Measurements from ENCODE around the gene PKD2L2. TPM values are rescaled to one million over a fixed set of nuclear protein-coding genes. Genes with fewer than 3 reads are reported as not detected.

The PKD2L2 gene
- total and polyA plus RNA-seq, 4 donors: 0.21 to 0.63 TPM; not detected in 2

DNA sequence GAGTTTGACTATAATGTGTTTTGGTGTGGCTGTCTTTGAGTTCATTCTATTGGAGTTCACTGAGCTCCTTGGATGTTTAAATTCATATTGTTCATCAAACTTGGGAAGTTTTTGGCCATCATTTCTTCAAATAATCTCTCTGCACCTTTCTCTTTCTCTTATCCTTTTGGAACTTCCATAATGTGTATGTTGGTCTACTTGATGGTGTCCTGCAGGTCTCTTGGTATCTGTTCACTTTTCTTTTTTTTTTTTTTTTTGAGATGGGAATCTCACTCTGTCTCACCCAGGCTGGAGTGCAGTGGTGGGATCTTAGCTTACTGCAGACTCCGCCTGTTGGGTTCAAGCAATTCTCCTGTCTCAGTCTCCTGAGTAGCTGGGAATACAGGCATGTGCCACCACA is 27.7 kb downstream of the PKD2L2 start:
- DNase-seq (ENCODE audit: low read depth in 4 of 6, low spot score in 6 of 6): no peak
- Histone ChIP-seq H3K9me3 (ENCODE audit: control insufficient read depth, insufficient read depth, low read length) (no peaks in the 10 kb centered on the region), H3K27ac (ENCODE audit: low read depth, low read length) (no peak overlapping the region), H3K27me3 (ENCODE audit: control insufficient read depth, insufficient read depth, low read length) (no peaks in the 10 kb centered on the region), H3K36me3 (ENCODE audit: control insufficient read depth, insufficient read depth, low read length) (no peaks in the 10 kb centered on the region), H3K4me1 (ENCODE audit: control insufficient read depth, insufficient read depth, low read length) (no peaks in the 10 kb centered on the region), H3K4me3 (ENCODE audit: low read depth, low read length) (no peak overlapping the region)
- WGBS (ENCODE audit: insufficient coverage): no CpG with 5 or more reads among the region's 1 CpG

DNA sequence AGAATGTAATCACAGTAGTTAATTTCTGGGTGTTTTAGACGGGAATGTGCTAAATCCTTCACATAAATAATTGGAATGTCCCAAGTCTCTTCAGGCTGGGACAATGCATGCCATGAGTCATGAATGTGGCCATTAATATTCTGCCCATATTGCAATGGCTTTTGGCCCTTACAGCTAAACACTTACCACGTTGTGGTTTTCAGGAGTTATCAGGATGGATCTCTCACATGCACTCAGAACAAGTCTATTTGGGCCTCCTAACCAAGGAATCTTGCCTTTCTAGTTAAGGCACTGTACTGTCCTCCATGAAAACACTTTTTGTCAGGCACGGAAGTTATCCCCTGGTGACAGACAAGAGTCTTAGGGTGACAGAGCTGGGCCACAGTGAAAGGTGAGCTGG is 32.7 kb downstream of the PKD2L2 start:
- no peak overlapping the region for H3K27ac ChIP-seq (ENCODE audit: low read depth, low read length)
- no peaks in the 10 kb centered on the region for H3K9me3 ChIP-seq (ENCODE audit: control insufficient read depth, insufficient read depth, low read length)
- H3K27me3 ChIP-seq (ENCODE audit: control insufficient read depth, insufficient read depth, low read length): no peaks in the 10 kb centered on the region
- H3K4me1 ChIP-seq (ENCODE audit: control insufficient read depth, insufficient read depth, low read length): no peaks in the 10 kb centered on the region
- H3K36me3 ChIP-seq (ENCODE audit: control insufficient read depth, insufficient read depth, low read length): no peaks in the 10 kb centered on the region
- DNase-seq (ENCODE audit: low read depth in 4 of 6, low spot score in 6 of 6): no peak
- 64% methylated on average over 2 of the region's 3 CpGs for WGBS (ENCODE audit: insufficient coverage)
- no peak overlapping the region for H3K4me3 ChIP-seq (ENCODE audit: low read depth, low read length)

DNA sequence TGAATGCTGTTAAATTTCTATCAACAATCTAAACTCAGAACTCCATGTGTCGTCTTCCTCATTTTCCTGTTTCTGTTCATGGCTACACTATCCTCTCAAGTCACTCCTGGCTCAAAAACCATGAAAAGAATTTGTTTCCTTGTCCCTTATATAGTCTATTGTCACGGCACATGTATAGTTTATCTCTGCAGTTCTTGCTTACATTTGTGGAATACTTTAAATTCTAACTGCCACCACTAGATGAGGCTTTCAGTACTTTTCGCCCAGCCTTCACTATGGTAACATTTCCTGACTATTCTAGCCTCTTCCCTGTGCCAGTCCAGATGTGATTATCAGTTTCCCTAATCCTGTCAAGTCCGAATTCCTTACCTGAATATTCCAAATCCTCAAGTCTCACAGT is 34.6 kb downstream of the PKD2L2 start:
- no peaks in the 10 kb centered on the region for H3K4me1 ChIP-seq (ENCODE audit: control insufficient read depth, insufficient read depth, low read length)
- no peak overlapping the region for H3K27ac ChIP-seq (ENCODE audit: low read depth, low read length)
- H3K9me3 ChIP-seq (ENCODE audit: control insufficient read depth, insufficient read depth, low read length): no peaks in the 10 kb centered on the region
- no peak overlapping the region for H3K4me3 ChIP-seq (ENCODE audit: low read depth, low read length)
- 72% methylated on average over 4 of the region's 4 CpGs for WGBS (ENCODE audit: insufficient coverage)
- no peaks in the 10 kb centered on the region for H3K27me3 ChIP-seq (ENCODE audit: control insufficient read depth, insufficient read depth, low read length)
- no peak for DNase-seq (ENCODE audit: low read depth in 4 of 6, low spot score in 6 of 6)
- H3K36me3 ChIP-seq (ENCODE audit: control insufficient read depth, insufficient read depth, low read length): no peaks in the 10 kb centered on the region

DNA sequence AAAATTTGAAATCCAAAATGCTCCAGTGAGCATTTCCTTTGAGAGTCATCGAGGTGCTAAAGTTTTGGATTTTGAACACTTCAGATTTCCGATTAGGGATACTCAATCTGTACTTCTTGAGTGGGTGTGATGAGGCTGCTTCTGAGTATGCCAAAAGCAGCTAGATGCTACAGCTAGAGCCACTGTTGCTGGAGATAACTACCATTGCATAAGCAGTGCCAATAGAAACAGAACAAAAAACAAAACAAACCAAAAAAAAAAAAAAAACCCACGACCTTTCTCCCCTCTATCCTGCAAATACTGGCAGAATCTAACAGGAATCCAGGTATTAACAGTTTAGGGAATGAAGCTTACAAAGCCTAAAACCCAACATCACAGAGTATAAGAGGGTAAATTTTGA is 43.5 kb downstream of the PKD2L2 start:
- no peak overlapping the region for H3K27ac ChIP-seq (ENCODE audit: low read depth, low read length)
- H3K36me3 ChIP-seq (ENCODE audit: control insufficient read depth, insufficient read depth, low read length): no peaks in the 10 kb centered on the region
- WGBS (ENCODE audit: insufficient coverage): 100% methylated on average over 1 of the region's 3 CpGs
- no peaks in the 10 kb centered on the region for H3K9me3 ChIP-seq (ENCODE audit: control insufficient read depth, insufficient read depth, low read length)
- no peaks in the 10 kb centered on the region for H3K4me1 ChIP-seq (ENCODE audit: control insufficient read depth, insufficient read depth, low read length)
- no peaks in the 10 kb centered on the region for H3K27me3 ChIP-seq (ENCODE audit: control insufficient read depth, insufficient read depth, low read length)
- DNase-seq (ENCODE audit: low read depth in 4 of 6, low spot score in 6 of 6): no peak
- H3K4me3 ChIP-seq (ENCODE audit: low read depth, low read length): no peak overlapping the region

DNA sequence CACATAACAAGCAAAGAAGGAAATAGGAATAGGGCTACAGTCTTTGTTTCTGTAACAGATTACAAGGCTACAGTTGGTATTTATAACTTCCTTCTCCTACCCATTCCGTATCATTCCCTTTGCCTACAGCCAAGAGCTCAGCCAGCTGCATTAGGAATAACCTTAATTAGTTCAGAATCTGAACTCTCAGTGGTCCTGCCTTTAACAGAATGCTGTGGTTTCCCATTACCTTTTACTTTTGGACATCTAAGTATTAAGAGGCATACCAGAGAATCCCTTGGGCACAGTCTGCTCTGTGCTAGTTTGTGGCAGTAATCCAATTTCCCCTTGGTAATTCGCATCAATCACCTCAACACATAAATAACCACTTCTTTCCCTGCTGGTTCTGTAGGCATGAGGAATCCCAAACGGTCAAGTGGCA is 44.2 kb downstream of the PKD2L2 start:
- DNase-seq (ENCODE audit: low read depth in 4 of 6, low spot score in 6 of 6): peak in 3 of 6 donors; percentile 7 to 48 (median 44)
- no peak overlapping the region for H3K27ac ChIP-seq (ENCODE audit: low read depth, low read length)
- 0% methylated on average over 1 of the region's 3 CpGs for WGBS (ENCODE audit: insufficient coverage)

DNA sequence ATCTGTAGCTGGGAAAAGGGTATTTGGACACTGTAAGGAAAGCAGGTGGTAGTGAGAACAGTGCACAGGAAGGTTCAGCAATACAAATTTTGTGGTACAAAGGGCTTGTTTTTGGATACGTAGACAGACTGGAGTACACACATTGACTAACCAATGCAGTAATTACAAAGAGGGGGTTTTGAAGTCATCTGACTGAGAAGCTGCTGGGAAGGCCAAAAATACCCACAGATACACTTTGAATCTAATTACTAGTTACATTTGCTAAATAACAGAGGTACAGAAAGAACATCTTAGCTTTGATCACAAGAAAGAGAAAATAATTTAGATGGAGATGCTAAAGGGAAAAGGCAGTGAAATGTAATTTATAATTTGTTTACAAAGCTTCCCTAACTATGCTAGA is 45.9 kb downstream of the PKD2L2 start:
- DNase-seq (ENCODE audit: low read depth in 4 of 6, low spot score in 6 of 6): no peak
- Histone ChIP-seq H3K4me1 (ENCODE audit: control insufficient read depth, insufficient read depth, low read length) (no peaks in the 10 kb centered on the region), H3K27ac (ENCODE audit: low read depth, low read length) (no peak overlapping the region), H3K4me3 (ENCODE audit: low read depth, low read length) (no peak overlapping the region), H3K9me3 (ENCODE audit: control insufficient read depth, insufficient read depth, low read length) (no peaks in the 10 kb centered on the region), H3K27me3 (ENCODE audit: control insufficient read depth, insufficient read depth, low read length) (no peaks in the 10 kb centered on the region), H3K36me3 (ENCODE audit: control insufficient read depth, insufficient read depth, low read length) (peaks cover 8% of the 10 kb centered on the region)
- no CpG with 5 or more reads among the region's 1 CpG for WGBS (ENCODE audit: insufficient coverage)

More for the DNA sequence above, 44.2 kb downstream of the PKD2L2 start:
- no peaks in the 10 kb centered on the region for H3K9me3 ChIP-seq (ENCODE audit: control insufficient read depth, insufficient read depth, low read length)
- no peaks in the 10 kb centered on the region for H3K27me3 ChIP-seq (ENCODE audit: control insufficient read depth, insufficient read depth, low read length)
- no peaks in the 10 kb centered on the region for H3K4me1 ChIP-seq (ENCODE audit: control insufficient read depth, insufficient read depth, low read length)
- no peaks in the 10 kb centered on the region for H3K36me3 ChIP-seq (ENCODE audit: control insufficient read depth, insufficient read depth, low read length)
- H3K4me3 ChIP-seq (ENCODE audit: low read depth, low read length): no peak overlapping the region

DNA sequence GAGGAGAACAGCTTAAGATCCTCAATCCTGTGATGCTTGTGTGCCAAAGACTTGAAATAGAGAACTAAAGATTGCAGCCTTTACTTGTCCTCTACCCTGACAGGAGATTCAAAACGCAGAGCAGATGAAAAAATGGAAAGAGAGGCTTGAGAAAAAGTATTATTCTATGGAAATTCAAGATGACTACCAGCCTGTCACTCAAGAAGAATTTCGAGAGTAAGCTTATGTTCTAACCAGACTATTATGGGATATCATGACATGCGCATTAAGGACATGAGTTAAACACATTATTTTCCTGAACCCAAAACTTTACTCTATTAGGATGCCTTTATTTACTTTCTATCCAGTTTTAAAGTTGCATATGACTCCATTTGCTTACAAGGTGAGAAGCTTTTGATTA is 46.4 kb downstream of the PKD2L2 start:
- Histone ChIP-seq H3K27ac (ENCODE audit: low read depth, low read length) (no peak overlapping the region), H3K27me3 (ENCODE audit: control insufficient read depth, insufficient read depth, low read length) (no peaks in the 10 kb centered on the region), H3K4me1 (ENCODE audit: control insufficient read depth, insufficient read depth, low read length) (no peaks in the 10 kb centered on the region), H3K9me3 (ENCODE audit: control insufficient read depth, insufficient read depth, low read length) (no peaks in the 10 kb centered on the region), H3K4me3 (ENCODE audit: low read depth, low read length) (no peak overlapping the region), H3K36me3 (ENCODE audit: control insufficient read depth, insufficient read depth, low read length) (peaks cover 10% of the 10 kb centered on the region)
- no peak for DNase-seq (ENCODE audit: low read depth in 4 of 6, low spot score in 6 of 6)
- no CpG with 5 or more reads among the region's 3 CpGs for whole genome bisulfite sequencing (ENCODE audit: insufficient coverage)

DNA sequence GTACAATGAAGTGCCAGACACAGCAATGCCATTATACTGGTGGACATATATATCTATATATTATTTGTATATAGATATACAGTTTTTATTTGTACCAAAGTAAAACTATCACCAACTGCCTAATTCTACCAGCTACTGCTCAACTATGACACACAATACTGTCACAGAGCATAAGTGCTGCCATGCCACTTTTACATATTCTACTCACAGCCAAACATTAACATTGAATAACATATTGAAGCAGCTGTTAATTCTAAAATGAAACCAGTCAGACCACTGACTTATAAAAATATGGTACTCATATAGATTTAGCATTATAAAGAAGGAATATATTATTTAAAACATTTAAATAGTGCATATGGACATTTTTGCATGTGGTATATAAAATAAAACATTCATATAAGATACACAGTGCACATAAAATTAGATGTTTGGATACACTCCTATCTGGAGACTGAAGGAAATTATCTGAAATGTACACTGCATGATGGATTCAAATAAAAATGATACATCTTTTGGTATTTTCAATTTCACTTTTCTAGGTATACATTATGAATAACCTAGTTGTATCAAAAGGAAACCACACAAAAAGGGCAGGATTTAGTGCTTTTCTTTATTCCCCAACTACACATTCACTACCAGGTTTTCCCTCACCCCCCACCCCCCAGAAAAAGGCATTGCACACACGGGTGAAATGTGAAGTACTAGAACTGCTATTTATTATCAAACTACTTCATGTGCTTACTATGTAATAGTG is 48.9 kb downstream of the PKD2L2 start:
- no CpG with 5 or more reads among the region's 1 CpG for WGBS (ENCODE audit: insufficient coverage)
- Histone ChIP-seq H3K27me3 (ENCODE audit: control insufficient read depth, insufficient read depth, low read length) (no peaks in the 10 kb centered on the region), H3K4me1 (ENCODE audit: control insufficient read depth, insufficient read depth, low read length) (no peaks in the 10 kb centered on the region), H3K9me3 (ENCODE audit: control insufficient read depth, insufficient read depth, low read length) (no peaks in the 10 kb centered on the region), H3K27ac (ENCODE audit: low read depth, low read length) (no peak overlapping the region), H3K4me3 (ENCODE audit: low read depth, low read length) (no peak overlapping the region), H3K36me3 (ENCODE audit: control insufficient read depth, insufficient read depth, low read length) (peaks cover 19% of the 10 kb centered on the region)
- no peak for DNase-seq (ENCODE audit: low read depth in 4 of 6, low spot score in 6 of 6)

DNA sequence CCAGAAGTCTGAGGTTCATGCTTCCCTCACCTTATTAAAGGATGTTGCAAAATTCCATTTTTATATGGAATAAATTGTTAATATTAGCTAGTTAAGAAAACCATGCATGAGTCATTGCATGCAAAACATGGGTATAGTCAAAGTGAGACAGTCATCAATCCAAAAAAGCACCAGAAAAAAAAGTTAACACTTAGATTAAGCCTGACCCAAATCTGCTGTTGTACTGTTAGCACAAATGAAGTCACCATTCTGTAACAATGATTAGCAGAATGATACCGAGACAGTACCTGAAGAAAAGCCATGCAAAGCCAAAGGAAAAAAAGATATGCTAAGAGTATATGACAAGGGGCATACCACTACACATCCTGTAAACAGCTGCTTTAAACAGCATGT is 49.5 kb downstream of the PKD2L2 start:
- no peaks in the 10 kb centered on the region for H3K4me1 ChIP-seq (ENCODE audit: control insufficient read depth, insufficient read depth, low read length)
- no peaks in the 10 kb centered on the region for H3K9me3 ChIP-seq (ENCODE audit: control insufficient read depth, insufficient read depth, low read length)
- no peak for DNase-seq (ENCODE audit: low read depth in 4 of 6, low spot score in 6 of 6)
- H3K36me3 ChIP-seq (ENCODE audit: control insufficient read depth, insufficient read depth, low read length): peaks cover 23% of the 10 kb centered on the region
- no peaks in the 10 kb centered on the region for H3K27me3 ChIP-seq (ENCODE audit: control insufficient read depth, insufficient read depth, low read length)
- no peak overlapping the region for H3K4me3 ChIP-seq (ENCODE audit: low read depth, low read length)
- no CpG with 5 or more reads among the region's 1 CpG for WGBS (ENCODE audit: insufficient coverage)
- no peak overlapping the region for H3K27ac ChIP-seq (ENCODE audit: low read depth, low read length)

DNA sequence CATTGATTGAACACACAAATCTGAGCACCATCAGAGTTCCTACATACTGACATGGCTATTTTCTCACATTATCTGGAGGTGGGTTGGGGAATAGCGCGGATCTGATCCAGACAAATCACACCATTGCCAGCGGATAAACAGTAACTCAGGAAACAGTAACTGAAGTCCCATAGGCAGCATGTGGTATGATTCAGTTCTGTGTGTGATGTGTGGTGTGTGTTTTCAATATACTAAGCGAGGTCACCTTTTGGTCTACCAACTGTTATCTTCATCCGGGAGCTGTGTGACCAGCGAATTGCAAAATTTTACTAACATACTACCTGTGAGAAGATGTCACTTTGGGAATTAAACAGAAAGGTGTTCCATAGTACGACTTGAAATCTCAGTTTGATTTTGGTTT is 50.1 kb downstream of the PKD2L2 start:
- 80% methylated on average over 1 of the region's 7 CpGs for WGBS (ENCODE audit: insufficient coverage)
- Histone ChIP-seq H3K27ac (ENCODE audit: low read depth, low read length) (no peak overlapping the region), H3K27me3 (ENCODE audit: control insufficient read depth, insufficient read depth, low read length) (no peaks in the 10 kb centered on the region), H3K9me3 (ENCODE audit: control insufficient read depth, insufficient read depth, low read length) (no peaks in the 10 kb centered on the region), H3K4me3 (ENCODE audit: low read depth, low read length) (no peak overlapping the region), H3K36me3 (ENCODE audit: control insufficient read depth, insufficient read depth, low read length) (peaks cover 23% of the 10 kb centered on the region), H3K4me1 (ENCODE audit: control insufficient read depth, insufficient read depth, low read length) (no peaks in the 10 kb centered on the region)
- DNase-seq (ENCODE audit: low read depth in 4 of 6, low spot score in 6 of 6): no peak

All from spinal cord (tissue), 10 donors.